Right lung (tissue), 10 donors: Measurements from ENCODE around the gene CDHR4. TPM values are rescaled to one million over a fixed set of nuclear protein-coding genes. Genes with fewer than 3 reads are reported as not detected.
"Not testable (repeated sequence)": the region's sequence is repeated elsewhere in the genome, so short reads cannot be mapped to it uniquely, and the experiment has no call there.

Experiments used
- DNase-seq, 2 donors: peaks; one replicate each; pipeline ENCODE4 v3.0.0-alpha.2; 2013
- long read RNA-seq, 8 donors: transcript quantifications; one replicate each; lab custom pipeline, GENCODE V29; 2026
- polyA plus RNA-seq, 5 donors: library from polyadenylated mRNA; unstranded; fragments of 120-200 nt; gene quantifications; one replicate each; pipeline versions ENCODE4 v1.2.1 to v1.2.3, GENCODE V29; 2013; ENCODE audit warnings: inconsistent platforms in 1 of 5, low replicate concordance in 1 of 5; ENCODE audit not compliant: insufficient read length in 5 of 5, insufficient read depth in 1 of 5

CDHR4 gene, protein sequence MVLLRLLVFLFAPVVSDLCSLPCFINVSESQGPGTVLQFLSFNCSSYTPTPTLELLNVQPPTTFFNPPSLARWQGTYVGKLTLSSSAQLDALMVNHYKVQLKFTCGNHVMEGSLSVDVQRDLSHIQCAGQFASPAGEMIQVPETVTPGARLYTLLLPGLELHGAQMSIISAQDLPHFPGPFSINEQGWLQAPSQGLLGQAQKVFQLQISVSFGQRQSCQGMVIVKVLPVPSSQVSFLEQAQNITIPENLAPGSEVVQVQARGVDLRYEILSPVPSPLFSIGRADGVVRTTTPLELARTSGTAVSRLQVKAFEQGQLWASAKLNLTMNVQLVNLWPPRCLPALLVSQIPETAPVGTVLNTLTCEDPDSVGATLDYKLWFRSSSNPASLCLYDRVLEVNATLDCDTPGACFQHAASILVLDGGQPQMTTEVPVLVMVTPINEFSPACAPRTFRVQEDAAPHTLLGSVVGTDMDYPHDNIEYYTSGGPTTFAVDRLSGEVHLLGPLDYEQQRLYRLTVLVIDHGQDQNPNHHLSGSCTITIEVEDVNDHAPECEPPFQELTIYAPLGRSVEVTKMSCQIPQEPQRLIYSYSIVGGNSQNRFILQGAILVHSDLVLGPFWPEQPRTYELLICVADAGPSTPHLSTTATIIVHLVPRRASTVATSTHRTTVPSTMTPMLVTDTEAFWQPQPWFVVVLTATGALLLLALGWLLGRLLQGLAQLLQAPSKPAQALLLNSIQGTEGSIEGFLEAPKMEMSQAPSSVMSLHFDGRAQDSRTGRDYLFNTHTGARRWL
- 1 to 10 TPM in 4 of 5 donors, under 1 TPM in 1; 0.73 to 5.8 (median 4.5) TPM for polyA plus RNA-seq
- long read RNA-seq, donor 1: 0 reads
- long read RNA-seq, donor 2: 0 reads
- long read RNA-seq, donor 3, partial matches to known transcripts: 0 of 1 reads
- long read RNA-seq, donor 3, other reads (novel, unspliced or antisense): 0 of 1 reads
- long read RNA-seq, donor 4: 0 reads
- long read RNA-seq, donor 5: 0 reads
- long read RNA-seq, donor 6, partial matches to known transcripts: 0 of 2 reads
- long read RNA-seq, donor 6, other reads (novel, unspliced or antisense): 0 of 2 reads
- long read RNA-seq, donor 7, partial matches to known transcripts: 0 of 1 reads
- long read RNA-seq, donor 7, other reads (novel, unspliced or antisense): 0 of 1 reads
- long read RNA-seq, donor 8: 0 reads

DNA sequence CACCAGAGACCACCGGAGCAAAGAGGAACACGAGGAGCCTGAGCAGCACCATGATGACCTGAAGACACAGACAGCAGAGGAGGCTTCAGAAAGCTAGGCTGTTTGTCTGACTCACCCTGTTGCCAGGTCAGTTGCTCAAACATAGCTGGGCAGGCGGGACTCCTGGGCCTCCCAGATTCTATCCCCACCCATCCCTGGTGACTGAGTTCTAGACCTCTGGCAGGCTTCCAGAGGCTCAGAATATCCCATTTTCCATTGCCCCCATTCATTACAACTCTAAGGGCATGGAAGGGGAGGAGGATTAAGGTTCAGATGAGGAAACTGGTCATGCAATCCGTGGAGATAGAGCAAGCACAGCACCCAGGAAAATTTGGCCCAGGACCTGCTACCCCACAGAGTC, at the start of gene CDHR4:
Gene CDHR4, minus strand, starts transcription at position 113 of the 400 bp plus-strand sequence. Its CDS starts 61 bp downstream, at position 52.
- no peak for DNase-seq

DNA sequence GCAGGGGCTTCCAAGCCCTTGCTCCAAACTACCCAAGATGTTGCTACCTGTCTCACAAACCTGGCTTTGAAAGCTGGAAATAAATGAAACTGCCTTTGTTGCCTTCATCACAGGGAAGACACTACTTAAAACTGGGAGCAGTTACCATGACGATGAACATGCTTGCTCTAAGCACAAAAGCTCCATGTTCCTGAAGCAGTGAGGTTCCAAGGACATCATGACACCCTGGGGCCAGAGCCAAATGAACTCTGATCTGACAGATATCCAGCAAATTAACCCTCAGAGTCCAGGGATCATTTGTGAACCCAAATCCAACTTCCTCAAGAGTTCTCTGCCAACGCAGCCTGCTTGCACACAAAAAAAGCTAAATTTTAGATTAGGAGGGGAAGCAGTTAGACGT, 46.0 kb upstream of the CDHR4 start:
- no peak for DNase-seq

DNA sequence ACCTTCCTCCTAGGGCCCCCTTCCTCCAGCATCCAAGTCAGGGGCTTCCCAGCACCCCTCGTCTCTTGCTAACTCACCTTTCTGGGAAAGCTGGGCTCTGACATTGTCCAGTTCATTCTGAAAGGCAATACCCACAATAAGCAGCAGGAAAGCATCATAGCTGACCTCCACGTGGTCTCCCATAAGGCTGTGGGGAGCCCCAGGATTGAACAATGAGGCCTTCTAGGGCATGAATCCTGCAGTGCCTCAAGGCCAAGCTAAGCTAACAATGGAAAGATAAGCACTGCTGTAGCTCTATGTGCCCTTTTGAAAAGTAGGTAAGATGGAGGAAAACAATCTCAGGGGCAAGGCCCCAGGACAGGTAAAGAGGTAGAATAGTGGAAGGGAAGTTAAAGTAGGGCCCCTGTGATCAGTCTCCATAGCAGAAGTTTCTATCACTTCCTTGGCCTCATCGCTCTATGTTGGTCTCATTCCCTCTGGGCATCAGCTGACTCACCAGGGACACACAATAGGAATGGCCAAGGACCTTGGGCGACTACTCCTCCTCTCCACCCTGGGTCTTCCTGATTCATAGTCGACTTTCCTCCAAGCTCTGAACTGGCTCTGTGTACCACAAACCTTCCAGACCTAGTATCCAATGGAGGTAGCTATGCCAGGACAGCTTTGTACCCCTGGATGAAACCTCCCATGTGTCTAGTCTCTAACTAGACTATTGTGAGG, 45.0 kb upstream of the CDHR4 start:
- DNase-seq: no peak

DNA sequence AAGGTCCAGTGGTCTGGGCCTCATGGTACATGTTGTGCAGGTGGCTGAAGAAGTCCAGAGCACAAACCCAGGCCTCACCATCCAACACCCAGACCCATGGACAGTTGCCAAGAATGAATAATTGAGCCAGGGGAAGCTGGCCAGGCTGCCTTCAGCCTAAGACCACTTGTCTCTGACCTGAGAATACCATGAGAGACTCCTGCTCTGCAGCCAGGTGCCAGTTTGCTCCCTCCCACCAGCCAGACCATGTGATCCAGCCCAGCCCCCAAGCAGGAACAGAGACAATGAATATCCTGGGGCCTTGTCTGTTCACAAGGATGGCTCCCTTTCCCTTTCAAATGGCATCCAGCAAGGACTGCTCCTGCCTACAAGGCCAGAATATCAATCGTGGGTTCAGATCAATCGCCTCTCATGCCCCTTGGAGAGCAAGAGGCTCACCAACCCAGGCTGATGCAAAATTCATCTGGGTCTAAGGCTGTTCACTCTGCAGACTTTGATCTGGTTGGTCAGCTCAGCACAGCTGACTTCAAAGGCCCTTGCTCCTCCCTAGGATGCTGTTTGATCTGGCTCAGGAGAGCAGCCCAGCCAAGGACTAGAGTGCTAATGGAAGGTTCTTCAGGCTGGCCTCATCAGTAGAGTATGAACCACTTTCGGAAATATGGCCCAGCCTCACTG, 43.3 kb upstream of the CDHR4 start:
- no peak for DNase-seq

DNA sequence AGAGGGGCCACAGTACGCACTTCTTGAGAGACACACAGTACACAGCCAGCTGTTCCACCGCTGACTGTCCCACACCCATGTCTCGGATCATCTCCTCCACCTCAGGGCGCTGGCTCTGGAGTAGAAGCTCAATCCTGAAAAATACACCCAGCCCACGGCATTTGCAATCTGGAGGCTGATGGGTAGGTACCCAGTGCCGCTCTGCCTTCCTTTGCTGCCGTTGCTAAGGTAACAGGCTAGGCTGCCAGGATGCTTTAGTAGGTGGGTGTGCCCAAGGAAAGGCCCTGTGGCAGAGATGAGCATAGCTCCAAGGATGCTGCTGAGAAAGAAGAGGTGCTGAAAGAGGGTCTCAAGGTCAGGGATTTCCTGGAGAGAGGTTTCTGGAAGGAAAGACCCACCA, 42.1 kb upstream of the CDHR4 start:
- no peak for DNase-seq

DNA sequence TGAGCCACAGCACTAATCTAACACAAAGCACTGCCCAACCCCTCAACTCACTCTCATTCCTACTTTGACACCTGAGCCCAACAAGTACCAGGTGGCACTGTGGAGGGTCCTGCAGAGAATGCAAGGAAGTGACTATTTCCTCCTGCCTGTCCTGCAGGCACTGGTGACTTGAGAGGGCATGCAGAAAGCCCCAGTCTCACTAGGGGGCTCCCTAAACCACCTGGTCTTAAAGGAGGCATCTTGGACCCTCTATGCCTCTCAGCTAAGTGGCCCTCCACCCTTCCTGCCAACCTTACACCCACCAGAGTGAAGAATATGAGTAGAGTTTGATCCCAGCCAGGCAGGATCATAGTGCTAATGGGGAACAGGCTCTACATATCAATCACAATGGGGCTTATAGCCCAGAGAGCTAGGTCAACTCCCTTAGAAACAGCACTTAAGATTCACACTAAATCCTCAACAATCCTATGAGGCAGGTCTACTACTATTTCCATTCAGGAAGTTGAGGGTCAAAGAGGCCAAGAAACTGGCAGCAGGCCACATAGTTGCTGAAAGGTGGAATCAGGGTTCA, 41.5 kb upstream of the CDHR4 start:
- DNase-seq: no peak

DNA sequence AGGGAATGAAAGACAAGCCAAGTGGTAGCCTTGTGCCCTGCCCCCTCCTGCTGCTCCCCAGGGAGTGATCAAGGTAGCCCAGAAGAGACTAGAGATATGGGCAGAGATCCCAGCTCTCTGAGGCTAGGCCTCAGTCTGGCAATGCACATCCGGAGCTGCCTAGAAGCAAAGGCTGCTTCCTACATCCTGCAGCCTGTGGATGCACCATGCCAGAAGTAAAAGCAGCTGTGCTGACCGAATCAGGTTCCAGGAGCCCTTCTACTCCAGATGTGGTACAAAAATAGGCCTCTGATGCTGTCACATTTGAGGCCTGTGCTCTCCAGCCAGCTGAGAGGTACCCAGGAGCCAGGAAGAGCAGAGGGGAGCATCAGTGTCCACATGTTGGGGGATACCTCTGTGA, 40.7 kb upstream of the CDHR4 start:
- no peak for DNase-seq

DNA sequence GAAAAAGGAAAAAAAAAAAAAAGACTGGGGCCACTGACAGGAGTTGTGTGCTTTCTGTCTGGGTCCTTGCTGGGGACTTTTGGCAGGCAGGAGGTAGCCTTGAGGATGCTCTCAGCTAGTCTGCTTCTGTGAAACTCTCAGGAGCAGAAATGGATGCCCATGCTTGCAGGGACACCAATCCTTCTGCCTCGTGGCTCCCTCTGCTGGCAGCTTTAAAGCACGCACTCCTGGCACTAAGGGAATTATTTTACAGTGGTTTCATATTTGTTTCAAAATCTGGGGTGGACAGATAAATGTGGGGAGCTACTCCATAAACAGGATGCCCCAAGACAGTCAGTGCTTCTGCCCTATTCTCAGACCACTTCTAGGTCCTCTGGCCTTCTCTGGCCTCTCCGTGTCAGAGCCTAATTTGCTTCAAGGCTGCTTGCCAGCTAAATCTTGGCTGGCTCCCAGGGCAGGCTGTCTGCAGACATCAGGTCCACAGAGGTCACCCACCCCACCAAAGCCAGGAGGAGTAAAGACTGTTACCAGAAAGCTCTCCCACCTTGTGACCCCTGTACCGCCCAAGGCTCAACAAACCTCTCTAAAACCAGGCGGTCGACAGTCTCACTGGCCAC, 39.6 kb upstream of the CDHR4 start:
- DNase-seq: peak; percentile 76 to 80

DNA sequence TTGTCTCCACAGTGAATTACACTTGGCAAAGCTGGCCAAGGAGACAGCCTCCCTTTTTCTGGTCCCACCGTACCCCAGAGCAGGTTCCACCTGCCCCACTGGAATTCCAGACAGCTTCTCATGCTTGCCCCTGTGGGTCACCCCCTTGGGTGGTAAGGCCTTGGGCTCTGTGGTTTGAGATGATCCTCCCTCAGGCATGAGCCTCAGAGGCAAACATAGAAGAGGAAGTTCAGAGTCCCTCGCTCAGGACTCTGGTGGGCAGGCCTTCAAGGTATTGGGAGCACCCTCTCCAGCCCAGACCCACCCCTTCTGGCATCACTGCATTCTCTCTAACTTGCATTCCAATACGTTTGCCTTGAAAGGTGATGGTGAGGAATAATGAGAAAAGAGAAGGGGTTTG, 31.7 kb upstream of the CDHR4 start:
- DNase-seq: no peak

DNA sequence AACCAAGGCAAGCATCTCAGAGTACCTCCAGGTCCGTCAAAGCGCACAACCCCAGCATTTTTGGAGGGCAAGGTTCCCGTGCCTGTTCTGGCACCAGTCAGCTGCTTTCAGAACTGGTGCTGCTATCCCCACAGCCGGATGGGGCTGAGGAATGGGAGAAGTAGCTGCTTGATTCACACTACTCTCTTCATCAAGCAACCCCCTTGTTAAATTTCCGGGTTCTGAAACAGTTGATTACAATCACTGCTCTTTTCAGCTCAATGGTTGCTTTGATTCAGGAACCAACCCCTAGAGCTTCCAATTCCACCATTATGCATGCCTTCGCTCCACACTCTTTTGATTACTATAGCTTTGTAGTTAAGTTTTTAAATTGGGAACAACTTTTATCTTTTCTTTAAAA, 26.3 kb upstream of the CDHR4 start:
- DNase-seq: no peak

DNA sequence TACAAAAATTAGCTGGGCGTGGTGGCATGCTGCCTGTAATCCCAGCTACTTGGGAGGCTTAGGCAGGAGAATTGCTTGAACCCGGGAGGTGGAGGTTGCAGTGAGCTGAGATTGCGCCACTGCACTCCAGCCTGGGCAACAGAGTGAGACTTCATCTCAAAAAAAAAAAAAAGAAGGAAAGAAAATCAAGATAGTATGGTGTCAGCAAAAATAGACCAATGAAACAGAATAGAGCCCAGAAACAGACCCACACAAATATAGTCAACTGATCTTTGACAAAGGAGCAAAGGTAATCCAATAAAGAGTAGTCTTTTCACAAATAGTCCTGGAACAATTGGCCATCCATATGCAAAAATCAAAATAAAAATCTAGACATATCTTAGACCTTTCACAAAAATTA, 23.5 kb upstream of the CDHR4 start:
- DNase-seq: not testable (repeated sequence)

DNA sequence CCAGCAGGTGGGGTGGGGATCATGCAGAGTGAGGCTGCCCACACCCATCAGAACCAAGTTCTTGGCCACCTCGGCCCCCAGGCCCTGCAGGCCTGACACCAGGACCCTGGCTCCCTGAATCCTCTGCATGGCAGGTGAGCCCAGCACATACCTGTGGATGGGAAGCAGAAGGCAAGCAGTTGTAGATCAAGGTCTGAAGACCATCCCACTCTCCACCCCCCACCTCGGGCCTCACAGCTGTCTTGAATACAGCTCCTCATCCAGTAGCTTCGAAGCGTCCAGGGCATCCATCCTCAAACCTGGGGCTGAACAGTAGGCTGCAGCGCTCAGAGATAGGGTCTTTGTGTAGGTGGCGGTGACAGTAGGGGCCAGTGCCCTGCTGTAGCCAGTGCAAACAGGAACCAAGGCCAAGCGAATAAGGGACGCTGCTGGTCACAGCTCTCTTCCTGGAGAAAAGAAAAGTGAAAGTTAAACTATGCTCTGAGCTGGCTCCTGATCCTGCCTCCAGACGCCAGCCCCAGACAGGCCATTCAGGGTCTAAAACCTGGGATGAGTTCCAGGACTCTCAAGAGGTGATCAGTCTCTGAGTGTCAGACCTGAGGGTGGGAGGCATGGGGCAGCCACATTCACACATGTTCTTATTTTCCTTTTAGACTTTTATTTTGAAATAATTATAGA, 14.0 kb upstream of the CDHR4 start, which contains the start of gene UBA7:
Gene UBA7, minus strand, starts transcription at position 457 of the 678 bp plus-strand sequence. Its CDS starts 166 bp downstream, at position 291.
- DNase-seq: peak; percentile 71 to 73

DNA sequence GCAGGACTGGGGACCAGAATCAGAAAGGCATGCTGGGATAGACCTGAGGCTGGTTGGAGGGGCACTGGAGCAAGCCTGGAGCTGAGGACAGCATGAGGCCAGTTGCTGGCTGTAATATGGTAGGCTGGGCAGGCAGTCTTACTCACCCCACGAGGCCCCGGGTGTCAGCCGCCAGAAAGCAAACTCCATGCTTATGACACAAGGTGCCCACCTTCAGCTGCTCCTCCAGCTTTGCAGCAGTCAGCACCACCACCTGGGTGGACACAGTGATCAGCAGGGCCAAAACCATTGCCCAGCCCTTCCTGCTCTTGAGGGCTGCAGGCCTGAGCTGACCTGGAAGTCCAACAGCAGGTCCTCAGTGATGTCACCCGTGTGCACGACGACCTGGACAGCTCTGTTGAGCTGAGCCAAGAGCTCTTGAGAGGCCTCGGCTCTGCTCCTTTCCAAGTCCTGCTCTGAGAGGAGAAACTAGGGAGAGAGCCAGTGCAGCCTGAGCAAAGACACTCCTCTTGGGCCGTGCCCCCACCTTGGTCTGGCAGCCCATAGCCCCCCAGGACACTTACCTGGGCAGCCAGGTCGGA, 13.3 kb upstream of the CDHR4 start:
- DNase-seq: no peak

DNA sequence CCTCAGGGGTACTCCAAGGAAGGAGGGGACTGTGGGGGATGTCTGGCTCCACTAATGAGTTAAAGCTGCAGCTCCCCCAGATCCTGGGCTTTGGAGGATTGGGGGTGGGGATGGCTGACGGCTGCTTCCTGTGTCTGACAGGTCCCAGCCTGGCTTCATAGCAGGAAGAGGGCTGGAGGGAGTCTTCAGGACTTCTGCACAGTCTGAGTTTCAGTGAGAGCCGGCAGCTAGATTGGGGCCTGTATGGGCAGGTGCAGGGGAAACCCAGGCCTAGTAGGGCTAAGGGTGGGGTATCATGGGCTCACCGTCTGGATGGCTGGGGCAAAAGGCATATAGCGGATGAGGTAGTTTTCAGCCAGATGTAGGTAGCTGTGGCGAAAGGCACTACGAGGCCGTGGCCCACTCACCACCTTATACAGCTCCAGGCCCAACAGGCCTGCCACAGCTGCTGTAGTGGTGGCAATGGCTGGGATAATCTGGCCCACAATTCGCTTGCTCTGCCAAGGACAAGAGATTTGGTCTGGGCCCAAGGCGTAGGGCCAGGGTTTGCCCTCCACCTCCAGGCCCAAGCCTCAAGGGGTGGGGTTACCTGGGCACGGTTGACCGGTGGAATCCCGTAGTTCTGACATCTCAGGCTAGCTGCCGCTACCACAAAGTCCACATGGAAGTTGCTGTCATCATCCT, 7.9 kb upstream of the CDHR4 start:
- peak in 1 of 2 donors; percentile 69 for DNase-seq

DNA sequence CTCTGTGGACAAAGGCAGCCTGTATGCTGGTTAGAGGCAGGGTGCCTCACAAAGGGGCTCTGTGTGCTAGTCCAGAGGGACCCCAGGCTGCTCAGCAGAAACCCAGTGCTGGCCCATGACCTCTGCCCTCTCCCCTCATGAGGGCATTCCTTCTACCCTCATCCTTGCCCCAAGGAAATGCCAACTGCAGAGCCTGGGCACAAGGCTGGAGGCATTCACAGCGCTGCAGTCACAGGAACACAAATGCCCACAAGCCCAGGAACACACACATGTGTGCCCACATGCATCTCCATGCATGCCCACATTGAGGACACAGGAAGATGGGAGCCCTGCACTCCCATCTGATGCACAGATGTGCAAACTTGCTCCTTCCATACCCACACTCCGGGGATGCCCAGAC, 7.2 kb upstream of the CDHR4 start:
- no peak for DNase-seq

DNA sequence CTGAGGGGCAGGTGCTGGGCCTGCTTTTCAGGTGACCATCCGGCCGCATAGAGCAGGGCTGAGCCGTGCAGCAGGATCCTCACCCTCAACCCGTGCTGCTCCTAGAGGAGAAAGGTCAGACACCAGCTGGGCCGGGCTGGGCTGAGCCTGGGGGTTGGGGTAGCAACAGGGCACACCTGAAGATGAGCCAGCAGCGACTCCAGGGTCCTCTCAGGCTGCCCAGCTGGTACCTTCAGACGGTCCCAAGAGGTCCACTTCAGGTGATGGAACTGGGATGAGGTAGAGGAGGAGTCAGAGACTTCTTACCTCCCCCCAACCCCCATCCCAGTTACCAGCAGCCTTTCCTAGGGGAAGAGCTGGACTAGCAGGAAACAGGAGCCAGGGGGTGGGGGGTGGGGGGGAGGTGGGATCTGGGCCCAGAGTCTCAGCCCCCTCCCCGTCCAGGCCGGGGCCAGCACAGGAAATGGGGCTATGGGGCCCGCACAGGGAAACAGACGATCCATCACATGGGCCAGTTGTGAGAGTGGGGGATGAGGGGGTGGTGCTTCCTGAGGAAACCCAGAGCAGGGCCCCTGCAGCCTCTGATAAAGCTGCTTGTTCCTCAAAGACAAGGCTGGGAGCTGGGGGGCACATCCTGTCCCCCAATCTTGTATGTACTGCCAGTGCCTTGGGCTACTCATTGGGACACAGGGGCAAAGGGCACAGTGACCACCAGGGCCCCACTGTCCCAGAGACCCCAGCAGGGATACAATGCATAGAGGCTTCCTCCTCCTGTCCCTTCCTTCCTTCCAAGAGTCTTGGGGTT, 6.4 kb upstream of the CDHR4 start:
- peak; percentile 89 for DNase-seq

DNA sequence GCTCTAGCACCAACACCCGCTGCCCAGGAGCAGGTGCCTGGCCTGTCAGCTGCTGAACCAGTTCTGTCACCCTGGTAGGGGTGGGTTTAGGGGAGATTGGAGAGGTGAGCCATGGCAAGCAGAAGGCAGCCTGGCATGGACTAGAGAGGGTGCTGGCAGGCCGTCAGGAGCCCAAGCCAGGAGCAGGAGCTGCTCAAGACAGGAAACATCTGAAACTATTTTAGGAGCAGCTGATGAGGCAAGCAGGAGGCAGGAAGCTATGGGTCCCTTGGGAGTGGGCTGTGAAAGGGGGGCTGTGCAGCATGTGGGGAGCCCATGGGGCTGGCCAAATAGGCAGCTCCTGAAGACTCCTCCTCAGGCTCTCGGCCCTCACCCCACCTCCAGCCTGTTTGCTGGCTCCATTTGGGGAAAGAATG, 5.7 kb upstream of the CDHR4 start:
- DNase-seq: peak; percentile 88
